ENCODE results near the gene RBM12. TPM values are rescaled to one million over a fixed set of nuclear protein-coding genes. Genes with fewer than 3 reads are reported as not detected.

RBM12 gene
- total RNA-seq, 2 experiments from 2014 or later = 66.3 to 152 TPM

- CTCF ChIA-PET (ENCODE audit: unreplicated experiment) = no interaction called here
- Histone ChIP-seq H3K4me1 (ENCODE audit: insufficient read depth, low read length, poor library complexity, severe bottlenecking) (peaks cover 46% of the 10 kb centered on the region), H3K4me3 (ENCODE audit: low read depth, low read length, poor library complexity, severe bottlenecking) (peak overlapping the region; percentile 76), H3K9me2 (ENCODE audit: insufficient read depth, low read length) (no peaks in the 10 kb centered on the region), H3K79me2 (ENCODE audit: insufficient read depth, low read depth, low read length) (peaks cover 78% of the 10 kb centered on the region), H2AFZ (ENCODE audit: low read length) (no peak overlapping the region), H3K36me3 (ENCODE audit: insufficient read depth, low read length) (peaks cover 51% of the 10 kb centered on the region), H3K4me2 (ENCODE audit: low read length) (peak overlapping the region; percentile 96), H3K9me3 (ENCODE audit: low read length) (no peaks in the 10 kb centered on the region; the same call in 1 of the 2 replicates), H3K27ac (ENCODE audit: low read depth, low read length, poor library complexity, severe bottlenecking) (no peak overlapping the region), H4K20me1 (ENCODE audit: insufficient read depth, low read length) (peaks cover 56% of the 10 kb centered on the region)
- TF ChIP-seq EZH2phosphoT487 (IDR thresholded peaks at IDR 0.05; ENCODE audit: borderline replicate concordance, low read depth, low read length) = no peak
- TF ChIP-seq, protein P1, sequence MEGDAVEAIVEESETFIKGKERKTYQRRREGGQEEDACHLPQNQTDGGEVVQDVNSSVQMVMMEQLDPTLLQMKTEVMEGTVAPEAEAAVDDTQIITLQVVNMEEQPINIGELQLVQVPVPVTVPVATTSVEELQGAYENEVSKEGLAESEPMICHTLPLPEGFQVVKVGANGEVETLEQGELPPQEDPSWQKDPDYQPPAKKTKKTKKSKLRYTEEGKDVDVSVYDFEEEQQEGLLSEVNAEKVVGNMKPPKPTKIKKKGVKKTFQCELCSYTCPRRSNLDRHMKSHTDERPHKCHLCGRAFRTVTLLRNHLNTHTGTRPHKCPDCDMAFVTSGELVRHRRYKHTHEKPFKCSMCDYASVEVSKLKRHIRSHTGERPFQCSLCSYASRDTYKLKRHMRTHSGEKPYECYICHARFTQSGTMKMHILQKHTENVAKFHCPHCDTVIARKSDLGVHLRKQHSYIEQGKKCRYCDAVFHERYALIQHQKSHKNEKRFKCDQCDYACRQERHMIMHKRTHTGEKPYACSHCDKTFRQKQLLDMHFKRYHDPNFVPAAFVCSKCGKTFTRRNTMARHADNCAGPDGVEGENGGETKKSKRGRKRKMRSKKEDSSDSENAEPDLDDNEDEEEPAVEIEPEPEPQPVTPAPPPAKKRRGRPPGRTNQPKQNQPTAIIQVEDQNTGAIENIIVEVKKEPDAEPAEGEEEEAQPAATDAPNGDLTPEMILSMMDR (conservative IDR thresholded peaks at IDR 0.05; ENCODE audit: low read length) = no peak
- no TSS peak for BruUV-seq (replicated peaks)
- intact Hi-C loops (cut with micrococcal nuclease; ENCODE audit: unreplicated experiment) = loop anchor here (5.0 to 10.0 kb wide), 2 partner anchors 80 to 97 kb away; partner anchors contain the start of gene RBM39
- POLR2A ChIA-PET = interaction anchor here (0.6 kb wide), 1 partner anchor 121 kb away, joined by 3 read pairs; no protein-coding TSS in a partner anchor
- no peak for DNase-seq (ENCODE audit: low spot score)
These were observed 2.8 kb downstream of the RBM12 start for GRCh38 chr20:35661908-35662307.

- ChIA-PET POLR2A (interaction anchor here (0.5 to 0.8 kb wide), 3 partner anchors 9 to 1131 kb away, joined by 3 to 4 read pairs (median 3); no protein-coding TSS in a partner anchor), CTCF (ENCODE audit: unreplicated experiment) (no interaction called here)
- H3K79me2 ChIP-seq (ENCODE audit: insufficient read depth, low read depth, low read length) = peaks cover 87% of the 10 kb centered on the region
- H4K20me1 ChIP-seq (ENCODE audit: insufficient read depth, low read length) = peaks cover 61% of the 10 kb centered on the region
- no peak overlapping the region for H3K27ac ChIP-seq (ENCODE audit: low read depth, low read length, poor library complexity, severe bottlenecking)
- intact Hi-C loops (cut with micrococcal nuclease; ENCODE audit: unreplicated experiment) = loop anchor here (5.0 to 10.0 kb wide), 2 partner anchors 81 to 96 kb away; partner anchors contain the start of gene RBM39
- TF ChIP-seq, protein P1 (conservative IDR thresholded peaks at IDR 0.05; ENCODE audit: low read length) = no peak
- TF ChIP-seq EZH2phosphoT487 (IDR thresholded peaks at IDR 0.05; ENCODE audit: borderline replicate concordance, low read depth, low read length) = no peak
- H3K36me3 ChIP-seq (ENCODE audit: insufficient read depth, low read length) = peaks cover 59% of the 10 kb centered on the region
- peak overlapping the region; percentile 96 for H3K4me2 ChIP-seq (ENCODE audit: low read length)
- BruUV-seq (replicated peaks) = no TSS peak
- H2AFZ ChIP-seq (ENCODE audit: low read length) = no peak overlapping the region
- H3K9me3 ChIP-seq (ENCODE audit: low read length) = no peaks in the 10 kb centered on the region; the same call in 1 of the 2 replicates
- peaks cover 47% of the 10 kb centered on the region for H3K4me1 ChIP-seq (ENCODE audit: insufficient read depth, low read length, poor library complexity, severe bottlenecking)
- no peak for DNase-seq (ENCODE audit: low spot score)
- peak overlapping the region; percentile 76 for H3K4me3 ChIP-seq (ENCODE audit: low read depth, low read length, poor library complexity, severe bottlenecking)
- H3K9me2 ChIP-seq (ENCODE audit: insufficient read depth, low read length) = no peaks in the 10 kb centered on the region
These were observed 3.6 kb downstream of the RBM12 start for GRCh38 chr20:35661053-35661452.

All from OCI-LY7 (cell line).